Subcutaneous preadipocyte (primary cell): ENCODE results near the gene ZC3H14. TPM values are rescaled to one million over a fixed set of nuclear protein-coding genes. Genes with fewer than 3 reads are reported as not detected.

Source experiments
- small RNA-seq: library from RNA; depleted of rRNA; stranded (forward); fragments of <200 nt; gene quantifications from one replicate; pipeline ENCODE3, GENCODE V24; 2012
- total RNA-seq: library from RNA; depleted of rRNA; stranded (reverse); fragments of >200 nt; gene quantifications from 2 replicates; pipeline ENCODE4 v1.2.3, GENCODE V29; 2012

Gene ZC3H14, protein sequence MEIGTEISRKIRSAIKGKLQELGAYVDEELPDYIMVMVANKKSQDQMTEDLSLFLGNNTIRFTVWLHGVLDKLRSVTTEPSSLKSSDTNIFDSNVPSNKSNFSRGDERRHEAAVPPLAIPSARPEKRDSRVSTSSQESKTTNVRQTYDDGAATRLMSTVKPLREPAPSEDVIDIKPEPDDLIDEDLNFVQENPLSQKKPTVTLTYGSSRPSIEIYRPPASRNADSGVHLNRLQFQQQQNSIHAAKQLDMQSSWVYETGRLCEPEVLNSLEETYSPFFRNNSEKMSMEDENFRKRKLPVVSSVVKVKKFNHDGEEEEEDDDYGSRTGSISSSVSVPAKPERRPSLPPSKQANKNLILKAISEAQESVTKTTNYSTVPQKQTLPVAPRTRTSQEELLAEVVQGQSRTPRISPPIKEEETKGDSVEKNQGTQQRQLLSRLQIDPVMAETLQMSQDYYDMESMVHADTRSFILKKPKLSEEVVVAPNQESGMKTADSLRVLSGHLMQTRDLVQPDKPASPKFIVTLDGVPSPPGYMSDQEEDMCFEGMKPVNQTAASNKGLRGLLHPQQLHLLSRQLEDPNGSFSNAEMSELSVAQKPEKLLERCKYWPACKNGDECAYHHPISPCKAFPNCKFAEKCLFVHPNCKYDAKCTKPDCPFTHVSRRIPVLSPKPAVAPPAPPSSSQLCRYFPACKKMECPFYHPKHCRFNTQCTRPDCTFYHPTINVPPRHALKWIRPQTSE
- total RNA-seq: 61.0 and 84.3 TPM in 2 replicates

DNA sequence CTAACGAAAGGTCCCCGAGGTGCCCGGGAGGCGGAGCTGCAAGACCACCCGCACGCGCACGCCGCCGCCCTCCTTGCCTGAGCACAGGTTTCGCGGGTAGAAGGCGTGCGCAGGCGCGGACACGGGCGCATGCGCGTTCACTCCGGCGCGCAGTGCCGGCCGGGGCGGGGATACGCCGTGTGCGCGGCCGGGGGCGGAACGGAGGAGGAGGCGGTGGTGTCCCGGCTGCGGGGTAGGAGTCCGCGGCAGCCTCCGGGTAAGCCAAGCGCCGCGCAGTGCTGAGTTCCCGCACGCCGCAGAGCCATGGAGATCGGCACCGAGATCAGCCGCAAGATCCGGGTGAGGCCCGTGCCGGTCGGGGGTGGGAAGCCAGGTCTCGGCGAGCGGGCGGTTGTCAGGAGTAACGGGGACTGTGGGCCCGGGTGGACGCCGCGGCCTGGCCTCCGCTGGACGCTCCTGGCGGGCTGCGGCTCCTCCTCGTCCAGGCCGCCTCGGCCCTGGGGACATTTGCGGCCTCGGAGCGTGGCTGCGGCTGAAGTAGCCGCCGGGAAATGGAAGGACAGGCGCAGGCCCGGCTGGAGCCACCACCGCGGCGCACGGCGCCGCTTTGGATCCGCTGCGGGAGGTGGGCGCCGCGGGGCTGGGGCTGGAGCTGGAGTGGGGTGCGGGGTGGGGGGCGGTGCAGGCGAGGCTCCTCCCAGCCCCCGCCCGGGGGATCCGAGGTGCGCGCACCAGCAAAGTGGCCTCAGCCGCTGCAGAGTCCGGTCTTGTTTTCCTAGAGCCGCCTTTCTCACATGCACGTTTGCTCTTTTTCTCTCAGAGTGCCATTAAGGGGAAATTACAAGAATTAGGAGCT is at the start of gene ZC3H14:
Gene ZC3H14, plus strand, starts transcription at position 207 of the 856 bp plus-strand sequence. Its CDS starts 97 bp downstream, at position 304.

DNA sequence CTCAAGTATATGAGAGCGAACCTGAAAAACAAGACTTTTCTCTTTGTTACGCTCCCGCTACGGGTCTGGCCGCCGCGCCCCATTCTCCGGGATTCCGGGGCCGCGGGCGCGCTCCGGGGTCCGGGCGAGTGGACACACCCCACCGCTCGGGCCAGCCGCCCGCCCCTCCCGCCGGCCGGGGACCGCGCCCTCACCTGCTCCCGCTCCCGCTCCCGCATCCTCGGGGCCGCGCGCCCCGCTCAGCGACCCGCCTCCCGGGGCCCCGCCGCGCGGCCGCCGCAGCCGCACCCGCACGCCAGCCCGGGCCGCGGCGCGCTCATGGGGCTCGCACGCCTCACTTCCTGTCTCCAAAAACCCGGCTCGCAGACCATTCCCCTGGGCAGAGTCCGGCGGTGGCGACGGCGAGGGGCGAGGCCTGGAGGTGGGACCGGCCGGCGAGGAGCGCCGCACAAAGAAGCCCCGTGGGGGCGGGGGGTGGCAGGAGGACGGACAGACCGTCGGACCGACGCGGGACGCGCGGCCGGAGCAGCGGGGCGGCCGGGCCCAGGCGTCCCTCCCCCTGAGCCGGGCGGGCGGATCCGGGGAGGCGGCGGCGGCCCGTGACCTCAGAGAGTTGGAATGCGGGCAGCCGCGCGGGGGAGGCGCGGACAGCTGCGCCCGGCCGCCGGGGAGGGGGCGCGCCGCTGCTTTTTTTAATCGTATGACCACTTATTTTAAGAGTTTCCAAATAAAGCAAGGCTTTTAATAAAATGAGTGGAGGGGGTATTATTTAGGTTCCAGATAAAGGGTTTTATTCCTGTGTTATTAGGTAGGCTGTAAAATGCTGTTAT is 8.2 kb upstream of the ZC3H14 start, which contains the start of gene PTPN21:
Gene PTPN21, minus strand, starts transcription at position 551 of the 830 bp plus-strand sequence. CDS start 4,590 bp downstream, outside the sequence.

Small RNA genes within 50 kb of the gene (small RNA-seq; reads per million reads assigned to genes)
- not detected for gene RNU4-22P

Other genes starting within 250 kb of the ZC3H14 start
- not detected in 2 replicates for gene KCNK10, start 239.8 kb upstream of the ZC3H14 start, total RNA-seq
- gene SPATA7, start 177.4 kb upstream of the ZC3H14 start, total RNA-seq: 12.5 and 16.9 TPM in 2 replicates
- 4.8 and 7.8 TPM in 2 replicates for gene PTPN21, start 8.0 kb upstream of the ZC3H14 start, total RNA-seq
- under 0.01 TPM in 1 of 2 replicates, not detected in the other for gene EML5, start 229.9 kb downstream of the ZC3H14 start, total RNA-seq